ENCODE measurements around the gene BTK. TPM values are rescaled to one million over a fixed set of nuclear protein-coding genes. Genes with fewer than 3 reads are reported as not detected.

Gene BTK
- total RNA-seq, 1 experiment from 2014 or later, result not detected

- Histone ChIP-seq H3K9me3 (ENCODE audit: low read depth, low read length, poor library complexity, severe bottlenecking) (no peaks in the 10 kb centered on the region), H3K27me3 (replicated peaks; ENCODE audit: insufficient read depth, low read depth, low read length, poor library complexity) (no peaks in the 10 kb centered on the region), H3K36me3 (ENCODE audit: insufficient read depth, low read length, poor library complexity, severe bottlenecking) (peaks cover 4% of the 10 kb centered on the region), H3K4me1 (ENCODE audit: insufficient read depth, low read length, poor library complexity, severe bottlenecking) (no peaks in the 10 kb centered on the region), H3K27ac (ENCODE audit: low read depth, low read length, poor library complexity, severe bottlenecking) (no peak overlapping the region), H3K4me3 (ENCODE audit: low read depth, low read length, poor library complexity, severe bottlenecking) (no peak overlapping the region)
- DNase-seq (ENCODE audit: low spot score), result no peak
- CTCF ChIA-PET, result no interaction called here
- BruUV-seq (replicated peaks), result no TSS peak
- TF ChIP-seq EZH2 (IDR thresholded peaks at IDR 0.05; ENCODE audit: borderline replicate concordance, low read depth, low read length, poor library complexity, severe bottlenecking) (no peak), CTCF (conservative IDR thresholded peaks at IDR 0.05; ENCODE audit: low read depth, low read length) (no peak)
- POLR2A ChIA-PET (ENCODE audit: low non-redundant PET), result no interaction called here
- intact Hi-C loops (cut with micrococcal nuclease; ENCODE audit: unreplicated experiment), result no loop called here
Measured at GRCh38 chrX:101427954-101428353, 42.0 kb upstream of the BTK start.

- no peaks in the 10 kb centered on the region for H3K4me1 ChIP-seq (ENCODE audit: insufficient read depth, low read length, poor library complexity, severe bottlenecking)
- H3K9me3 ChIP-seq (ENCODE audit: low read depth, low read length, poor library complexity, severe bottlenecking), result no peaks in the 10 kb centered on the region
- no peak overlapping the region for H3K27ac ChIP-seq (ENCODE audit: low read depth, low read length, poor library complexity, severe bottlenecking)
- no peak overlapping the region for H3K4me3 ChIP-seq (ENCODE audit: low read depth, low read length, poor library complexity, severe bottlenecking)
- no peak for DNase-seq (ENCODE audit: low spot score)
- intact Hi-C loops (cut with micrococcal nuclease; ENCODE audit: unreplicated experiment), result loop anchor here (5.0 to 10.0 kb wide), 2 partner anchors 135 to 178 kb away; partner anchors contain the start of gene ARMCX1
- ChIA-PET POLR2A (ENCODE audit: low non-redundant PET) (no interaction called here), CTCF (no interaction called here)
- no peaks in the 10 kb centered on the region for H3K36me3 ChIP-seq (ENCODE audit: insufficient read depth, low read length, poor library complexity, severe bottlenecking)
- BruUV-seq (replicated peaks), result no TSS peak
- H3K27me3 ChIP-seq (replicated peaks; ENCODE audit: insufficient read depth, low read depth, low read length, poor library complexity), result no peaks in the 10 kb centered on the region
- TF ChIP-seq EZH2 (IDR thresholded peaks at IDR 0.05; ENCODE audit: borderline replicate concordance, low read depth, low read length, poor library complexity, severe bottlenecking) (no peak), CTCF (conservative IDR thresholded peaks at IDR 0.05; ENCODE audit: low read depth, low read length) (no peak)
Measured at GRCh38 chrX:101419489-101419888, 33.5 kb upstream of the BTK start.

GRCh38 chrX:101417981-101418841 lies 32.2 kb upstream of the BTK start:
- H3K27ac ChIP-seq (ENCODE audit: low read depth, low read length, poor library complexity, severe bottlenecking), result peak overlapping the region; percentile 90
- ChIA-PET CTCF (interaction anchor here (0.7 kb wide), 2 partner anchors 9 to 581 kb away, joined by 3 to 9 read pairs; no protein-coding TSS in a partner anchor), POLR2A (ENCODE audit: low non-redundant PET) (interaction anchor here (0.6 kb wide), 1 partner anchor 58 kb away, joined by 3 read pairs; no protein-coding TSS in a partner anchor)

More at GRCh38 chrX:101417981-101418841, 32.2 kb upstream of the BTK start:
- DNase-seq (ENCODE audit: low spot score), result peak; percentile 43
- no TSS peak for BruUV-seq (replicated peaks)
- Histone ChIP-seq H3K4me1 (ENCODE audit: insufficient read depth, low read length, poor library complexity, severe bottlenecking) (no peaks in the 10 kb centered on the region), H3K36me3 (ENCODE audit: insufficient read depth, low read length, poor library complexity, severe bottlenecking) (peaks cover under 1% of the 10 kb centered on the region), H3K27me3 (replicated peaks; ENCODE audit: insufficient read depth, low read depth, low read length, poor library complexity) (no peaks in the 10 kb centered on the region), H3K4me3 (ENCODE audit: low read depth, low read length, poor library complexity, severe bottlenecking) (peak overlapping the region; percentile 65), H3K9me3 (ENCODE audit: low read depth, low read length, poor library complexity, severe bottlenecking) (no peaks in the 10 kb centered on the region)
- TF ChIP-seq CTCF (conservative IDR thresholded peaks at IDR 0.05; ENCODE audit: low read depth, low read length) (no peak), EZH2 (IDR thresholded peaks at IDR 0.05; ENCODE audit: borderline replicate concordance, low read depth, low read length, poor library complexity, severe bottlenecking) (no peak)
- intact Hi-C loops (cut with micrococcal nuclease; ENCODE audit: unreplicated experiment), result loop anchor here (5.0 to 10.0 kb wide), 2 partner anchors 137 to 179 kb away; partner anchors contain the start of gene ARMCX1
